Prostate gland (tissue), 2 donors: Measurements from ENCODE around the gene PIK3C2G. TPM values are rescaled to one million over a fixed set of nuclear protein-coding genes. Genes with fewer than 3 reads are reported as not detected.
"Not testable (repeated sequence)": the region's sequence is repeated elsewhere in the genome, so short reads cannot be mapped to it uniquely, and the experiment has no call there.

Experiments used
- DNase-seq: peaks from one replicate; pipeline ENCODE4 v3.0.0-alpha.2; 2019; ENCODE audit warnings: low spot score
- H3K27ac ChIP-seq, 2 donors: fragments of 200-600 bp; sonication (generic); 2 replicates each; pipeline ENCODE4 v1.5.1; 2017 to 2019
- H3K27me3 ChIP-seq: fragments of 200-600 bp; sonication (generic); replicated peaks from 2 replicates; pipeline ENCODE4 v1.5.1; 2019; ENCODE audit not compliant: insufficient read depth
- H3K36me3 ChIP-seq, 2 donors: fragments of 200-600 bp; sonication (generic); 1 replicate in 1 of 2; 2 replicates in 1 of 2; pipeline versions ENCODE4 v1.5.1 to v1.8.1; 2017 to 2019
- H3K4me1 ChIP-seq: fragments of 200-600 bp; sonication (generic); replicated peaks from 2 replicates; pipeline ENCODE4 v1.5.1; 2019
- H3K4me3 ChIP-seq, 2 donors: fragments of 200-600 bp; sonication (generic); 2 replicates each; pipeline ENCODE4 v1.5.1; 2017 to 2019
- H3K9me3 ChIP-seq: fragments of 200-600 bp; sonication (generic); 2 replicates; pipeline ENCODE4 v1.5.1; 2017
- POLR2A ChIP-seq: fragments of 450-650 bp; IDR thresholded peaks from one replicate; pipeline ENCODE4 v1.6.1; 2016; ENCODE audit warnings: antibody characterized with exemption, mild to moderate bottlenecking
- POLR2AphosphoS5 ChIP-seq: sonication (generic); formaldehyde crosslinking; IDR thresholded peaks from one replicate; pipeline ENCODE4 v1.6.1; 2017; ENCODE audit warnings: antibody characterized with exemption
- WGBS: methylation state at CpG from one replicate; pipeline ENCODE4 v1.1.5; 2018; 5-methylcytosine and 5-hydroxymethylcytosine counted together
- intact Hi-C: fragments of 100-400 bp; cut with DNase I; formaldehyde crosslinking; loops from one replicate; pipeline ENCODE4 v1.14.2; 2022
- total RNA-seq, 2 donors: library from RNA; depleted of rRNA; stranded (reverse); fragments of >200 nt; gene quantifications; one replicate each; pipeline ENCODE4 v1.1.0, GENCODE V29; 2016
- TF ChIP-seq, protein P1 (sequence below), 4 experiments: fragments of 200-600 bp in 2 of 4; fragments of 450-650 bp in 2 of 4; sonication (generic) in 2 of 4; IDR thresholded peaks; 1 replicate in 3 of 4; 2 replicates in 1 of 4; pipeline ENCODE4 v1.5.1; 2016 to 2019; ENCODE audit warnings: antibody characterized with exemption in 4 of 4, mild to moderate bottlenecking in 2 of 4, moderate library complexity in 2 of 4

The PIK3C2G gene
- total RNA-seq, 2 donors from 2014 or later = 1.4 to 2.1 TPM

DNA sequence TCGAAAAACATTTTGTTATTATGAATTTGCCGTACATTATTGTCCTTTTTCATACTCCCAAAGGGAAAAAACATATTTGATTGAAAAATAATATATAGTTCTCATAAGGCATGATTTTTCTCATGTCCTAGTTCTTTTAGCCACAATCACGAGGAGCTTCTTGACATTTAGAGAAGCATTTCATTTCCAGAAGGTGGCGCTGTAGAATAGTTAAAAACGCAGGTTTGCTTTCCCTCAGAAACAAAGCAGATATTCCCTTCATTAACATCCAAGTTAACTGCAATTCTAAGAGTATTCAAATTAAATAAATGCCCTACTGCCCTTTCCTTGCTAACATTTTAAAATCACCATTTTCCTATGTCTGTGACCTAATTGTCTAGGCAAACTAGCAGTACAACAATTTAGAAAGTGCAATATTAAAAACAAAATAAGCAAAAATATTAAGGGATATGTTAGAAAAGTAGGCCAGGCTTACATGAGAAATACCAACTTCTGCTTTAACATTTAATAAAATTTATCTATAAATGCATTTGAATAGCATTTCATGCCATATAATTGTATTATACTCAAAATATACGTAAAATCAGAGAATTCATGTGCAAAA, 10.9 kb upstream of the PIK3C2G start:
- H3K9me3 ChIP-seq = no peaks in the 10 kb centered on the region
- no peaks in the 10 kb centered on the region for H3K4me1 ChIP-seq
- no peaks in the 10 kb centered on the region for H3K36me3 ChIP-seq
- no peak overlapping the region for H3K4me3 ChIP-seq
- TF ChIP-seq POLR2A (no peak), POLR2AphosphoS5 (no peak)
- TF ChIP-seq, protein P1, sequence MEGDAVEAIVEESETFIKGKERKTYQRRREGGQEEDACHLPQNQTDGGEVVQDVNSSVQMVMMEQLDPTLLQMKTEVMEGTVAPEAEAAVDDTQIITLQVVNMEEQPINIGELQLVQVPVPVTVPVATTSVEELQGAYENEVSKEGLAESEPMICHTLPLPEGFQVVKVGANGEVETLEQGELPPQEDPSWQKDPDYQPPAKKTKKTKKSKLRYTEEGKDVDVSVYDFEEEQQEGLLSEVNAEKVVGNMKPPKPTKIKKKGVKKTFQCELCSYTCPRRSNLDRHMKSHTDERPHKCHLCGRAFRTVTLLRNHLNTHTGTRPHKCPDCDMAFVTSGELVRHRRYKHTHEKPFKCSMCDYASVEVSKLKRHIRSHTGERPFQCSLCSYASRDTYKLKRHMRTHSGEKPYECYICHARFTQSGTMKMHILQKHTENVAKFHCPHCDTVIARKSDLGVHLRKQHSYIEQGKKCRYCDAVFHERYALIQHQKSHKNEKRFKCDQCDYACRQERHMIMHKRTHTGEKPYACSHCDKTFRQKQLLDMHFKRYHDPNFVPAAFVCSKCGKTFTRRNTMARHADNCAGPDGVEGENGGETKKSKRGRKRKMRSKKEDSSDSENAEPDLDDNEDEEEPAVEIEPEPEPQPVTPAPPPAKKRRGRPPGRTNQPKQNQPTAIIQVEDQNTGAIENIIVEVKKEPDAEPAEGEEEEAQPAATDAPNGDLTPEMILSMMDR (IDR thresholded peaks at IDR 0.05) = peak; percentile 31 to 78 (median 62)
- WGBS = 21% methylated on average over 6 of the region's 6 CpGs
- intact Hi-C loops = loop anchor here (2.0 kb wide), 1 partner anchor 936 kb away; no protein-coding TSS in a partner anchor
- no peaks in the 10 kb centered on the region for H3K27me3 ChIP-seq
- DNase-seq = peak; percentile 40
- no peak overlapping the region for H3K27ac ChIP-seq

- intact Hi-C loops = no loop called here
- DNase-seq = no peak
- Histone ChIP-seq H3K4me3 (no peak overlapping the region), H3K27ac (no peak overlapping the region), H3K36me3 (no peaks in the 10 kb centered on the region), H3K27me3 (no peaks in the 10 kb centered on the region), H3K4me1 (no peaks in the 10 kb centered on the region), H3K9me3 (no peaks in the 10 kb centered on the region)
- TF ChIP-seq POLR2A (no peak), POLR2AphosphoS5 (no peak)
- TF ChIP-seq, protein P1 (IDR thresholded peaks at IDR 0.05) = no peak
- WGBS = 55% methylated on average over 1 of the region's 1 CpG
These were observed 7.2 kb upstream of the PIK3C2G start for GRCh38 chr12:18254081-18254480.

DNA sequence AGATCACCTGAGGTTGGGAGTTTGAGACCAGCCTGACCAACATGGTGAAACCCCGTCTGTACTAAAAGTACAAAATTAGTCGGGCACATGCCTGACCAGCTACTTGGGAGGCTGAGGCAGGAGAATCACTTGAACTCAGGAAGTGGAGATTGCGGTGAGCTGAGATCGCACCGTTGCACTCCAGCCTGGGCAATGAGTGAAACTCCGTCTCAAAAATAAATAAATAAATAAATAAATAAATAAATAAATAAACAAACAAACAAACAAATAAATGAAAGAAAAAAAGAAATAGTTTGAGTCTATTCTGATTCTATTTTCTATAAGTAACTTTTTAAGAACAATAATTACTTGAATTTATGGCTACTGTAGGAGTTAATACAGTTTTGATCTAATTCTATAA, 6.3 kb upstream of the PIK3C2G start:
- DNase-seq, H3K36me3 ChIP-seq, H3K27me3 ChIP-seq, H3K9me3 ChIP-seq, H3K4me1 ChIP-seq, intact Hi-C loops, H3K27ac ChIP-seq, H3K4me3 ChIP-seq: not testable (repeated sequence)
- 76% methylated on average over 6 of the region's 6 CpGs for WGBS

GRCh38 chr12:18257251-18257650, 4.1 kb upstream of the PIK3C2G start:
- intact Hi-C loops = no loop called here
- H3K27me3 ChIP-seq = no peaks in the 10 kb centered on the region
- no peaks in the 10 kb centered on the region for H3K9me3 ChIP-seq
- WGBS = 95% methylated on average over 3 of the region's 3 CpGs
- H3K27ac ChIP-seq = no peak overlapping the region
- no peak overlapping the region for H3K4me3 ChIP-seq
- no peaks in the 10 kb centered on the region for H3K4me1 ChIP-seq
- H3K36me3 ChIP-seq = no peaks in the 10 kb centered on the region
- TF ChIP-seq POLR2AphosphoS5 (no peak), POLR2A (no peak)
- TF ChIP-seq, protein P1 (IDR thresholded peaks at IDR 0.05) = no peak
- DNase-seq = no peak

- no peak overlapping the region for H3K4me3 ChIP-seq
- intact Hi-C loops = no loop called here
- H3K27ac ChIP-seq = no peak overlapping the region
- TF ChIP-seq, protein P1 (IDR thresholded peaks at IDR 0.05) = no peak
- TF ChIP-seq POLR2A (no peak), POLR2AphosphoS5 (no peak)
- no peaks in the 10 kb centered on the region for H3K4me1 ChIP-seq
- H3K36me3 ChIP-seq = no peaks in the 10 kb centered on the region
- H3K9me3 ChIP-seq = no peaks in the 10 kb centered on the region
- DNase-seq = no peak
- WGBS = 89% methylated on average over 2 of the region's 2 CpGs
- H3K27me3 ChIP-seq = no peaks in the 10 kb centered on the region
These were observed 2.4 kb upstream of the PIK3C2G start for GRCh38 chr12:18258929-18259328.
